Erythroblast (primary cell): Measurements from ENCODE around the gene EDDM13.
"Not testable (repeated sequence)": the region's sequence is repeated elsewhere in the genome, so short reads cannot be mapped to it uniquely, and the experiment has no call there.

ENCODE experiments used
- GATA1 ChIP-seq: IDR thresholded peaks from 2 replicates; pipeline ENCODE4 v1.6.1; 2011; ENCODE audit warnings: low read depth, mild to moderate bottlenecking, control low read depth, low read length, moderate library complexity
- POLR2A ChIP-seq: IDR thresholded peaks from 2 replicates; pipeline ENCODE4 v1.6.1; 2011; ENCODE audit warnings: mild to moderate bottlenecking, low read length

DNA sequence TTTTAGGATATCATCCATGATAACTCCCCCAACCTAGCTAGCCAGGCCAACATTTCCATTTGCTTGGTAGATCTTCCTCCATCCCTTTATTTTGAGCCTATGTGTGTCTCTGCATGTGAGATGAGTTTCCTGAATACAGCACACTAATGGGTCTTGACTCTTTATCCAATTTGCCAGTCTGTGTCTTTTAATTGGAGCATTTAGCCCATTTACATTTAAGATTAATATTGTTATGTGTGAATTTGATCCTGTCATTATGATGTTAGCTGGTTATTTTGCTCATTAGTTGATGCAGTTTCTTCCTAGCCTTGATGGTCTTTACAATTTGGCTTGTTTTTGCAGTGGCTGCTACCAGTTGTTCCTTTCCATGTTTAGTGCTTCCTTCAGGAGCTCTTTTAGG is 62.8 kb downstream of the EDDM13 start:
- TF ChIP-seq POLR2A, GATA1: not testable (repeated sequence)
